Inferior parietal cortex (tissue), 1 donor: ENCODE measurements around the gene AIG1.
"Not testable (repeated sequence)": the region's sequence is repeated elsewhere in the genome, so short reads cannot be mapped to it uniquely, and the experiment has no call there.

ENCODE experiments used
- DNase-seq: peaks from one replicate; pipeline ENCODE4 v3.0.0-alpha.2; 2016; ENCODE audit errors: extremely low spot score

The AIG1 gene

GRCh38 chr6:143229400-143229799 lies 168.7 kb downstream of the AIG1 start:
- no peak for DNase-seq

DNA sequence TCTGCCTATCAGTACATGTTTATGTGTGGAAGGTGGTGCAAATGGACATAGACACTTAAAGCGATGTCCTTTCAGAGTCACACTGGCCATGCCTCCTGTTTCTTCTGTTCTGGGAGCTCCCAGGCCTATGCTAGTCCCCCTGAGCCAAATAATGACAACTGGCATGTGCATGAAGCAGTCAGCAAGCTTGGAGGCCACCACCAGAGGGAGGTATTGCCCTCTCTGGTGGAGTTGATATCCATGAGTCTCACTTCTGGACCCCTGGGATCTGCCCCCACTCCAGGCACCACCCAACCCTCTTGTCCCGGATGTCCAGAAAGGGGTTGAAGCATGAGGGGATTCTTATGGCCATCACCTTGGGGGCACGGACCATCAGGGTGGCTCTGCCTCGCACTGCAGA lies 172.2 kb downstream of the AIG1 start:
- DNase-seq, result no peak

- no peak for DNase-seq
Measured at GRCh38 chr6:143233554-143234285, 173.0 kb downstream of the AIG1 start.

DNA sequence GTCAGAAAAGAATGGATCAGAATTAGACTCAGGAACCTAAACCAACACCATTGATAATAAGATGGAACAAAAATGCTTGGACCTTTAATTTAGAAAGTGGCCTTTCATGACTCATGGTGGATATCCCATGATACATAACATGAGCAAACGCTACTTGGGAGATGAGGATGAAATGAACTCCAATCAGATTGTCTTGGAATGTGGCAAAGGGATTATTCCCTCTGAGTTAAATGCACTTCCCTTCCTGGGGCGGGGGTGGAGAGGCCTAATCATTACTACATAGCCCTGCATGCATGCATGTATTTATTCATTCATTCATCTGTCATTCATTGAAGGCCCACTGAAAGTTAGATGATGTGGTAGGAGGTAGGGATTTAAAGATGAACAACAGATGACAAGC lies 174.0 kb downstream of the AIG1 start:
- DNase-seq, result no peak

DNA sequence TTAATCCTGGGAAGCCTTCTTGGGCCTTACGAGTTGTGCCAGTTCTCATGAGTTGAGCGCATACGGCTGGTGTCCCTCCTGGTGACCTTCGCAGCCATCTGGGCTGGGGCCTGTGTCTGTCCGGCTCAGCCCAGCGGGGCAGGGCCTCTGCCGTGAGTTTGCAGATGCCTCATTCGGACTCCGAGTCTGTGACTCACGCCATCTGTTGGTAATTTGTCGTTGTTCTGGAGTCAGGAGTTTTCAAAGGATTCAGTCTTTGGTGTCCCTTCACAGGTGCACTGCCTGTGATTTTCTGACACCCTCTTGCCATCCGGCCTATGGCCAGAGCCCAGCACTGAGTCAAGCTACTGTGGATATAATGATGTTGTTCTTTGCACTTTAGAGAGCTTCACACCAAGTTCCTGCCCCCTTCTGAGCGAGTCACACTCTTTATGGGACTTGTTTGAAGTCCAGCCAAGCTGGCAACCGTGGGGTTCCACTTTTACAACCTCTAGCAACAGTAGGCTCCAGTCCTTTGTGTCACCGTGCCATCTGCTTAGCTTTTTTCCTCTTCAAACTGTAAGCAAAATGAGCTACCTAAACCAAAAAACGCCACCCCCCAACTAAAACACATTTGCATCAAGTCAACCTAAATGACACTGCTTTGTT lies 175.6 kb downstream of the AIG1 start:
- DNase-seq, result no peak

GRCh38 chr6:143238306-143238705 lies 177.6 kb downstream of the AIG1 start:
- no peak for DNase-seq

DNA sequence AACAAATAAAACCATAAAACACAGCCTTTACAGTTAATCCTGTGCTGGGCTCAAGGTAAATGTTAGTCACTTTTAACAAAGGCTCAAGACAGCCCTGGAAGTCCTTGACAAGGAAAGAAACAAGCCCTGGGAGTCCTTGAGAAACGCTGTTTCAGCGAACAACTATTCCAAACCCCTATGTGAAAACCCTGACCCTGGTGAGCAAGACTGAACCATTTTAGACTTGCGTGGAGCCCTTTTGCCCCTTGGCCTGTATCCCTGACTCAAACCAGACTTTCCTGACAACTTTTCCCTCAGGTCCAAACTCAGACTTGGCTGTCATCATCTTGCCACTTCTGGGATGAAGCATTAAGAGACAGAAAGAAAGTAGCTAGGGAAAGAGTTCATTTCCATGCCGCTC lies 180.4 kb downstream of the AIG1 start:
- no peak for DNase-seq

GRCh38 chr6:143241911-143242310 lies 181.2 kb downstream of the AIG1 start:
- DNase-seq, result no peak

GRCh38 chr6:143243786-143244185 lies 183.1 kb downstream of the AIG1 start:
- DNase-seq, result no peak

GRCh38 chr6:143245656-143246055 lies 185.0 kb downstream of the AIG1 start:
- DNase-seq, result no peak

GRCh38 chr6:143246166-143246775 lies 185.6 kb downstream of the AIG1 start:
- DNase-seq, result not testable (repeated sequence)

GRCh38 chr6:143247586-143247985 lies 186.9 kb downstream of the AIG1 start:
- no peak for DNase-seq

DNA sequence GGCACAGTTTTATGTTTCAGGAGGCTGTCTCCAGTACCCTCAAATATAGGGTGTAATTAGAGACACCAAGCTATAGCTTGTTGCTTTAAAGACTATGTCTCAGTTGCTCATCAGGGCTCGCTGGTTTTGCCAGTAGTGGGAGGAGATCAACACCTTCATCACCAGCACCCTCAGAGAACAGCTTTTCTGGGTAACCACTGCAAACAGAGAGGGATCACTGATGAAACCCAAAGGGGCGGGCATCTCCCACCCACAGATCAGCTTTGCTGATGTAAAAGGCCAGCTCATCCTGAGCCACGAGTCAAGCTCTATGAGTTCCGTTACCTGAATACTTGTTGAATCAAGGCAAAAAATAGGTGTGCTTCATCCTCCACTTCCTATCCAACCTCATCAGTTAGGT lies 187.7 kb downstream of the AIG1 start:
- no peak for DNase-seq

- no peak for DNase-seq
Measured at GRCh38 chr6:143251288-143251687, 190.6 kb downstream of the AIG1 start.

GRCh38 chr6:143252961-143253360 lies 192.3 kb downstream of the AIG1 start:
- DNase-seq, result no peak

DNA sequence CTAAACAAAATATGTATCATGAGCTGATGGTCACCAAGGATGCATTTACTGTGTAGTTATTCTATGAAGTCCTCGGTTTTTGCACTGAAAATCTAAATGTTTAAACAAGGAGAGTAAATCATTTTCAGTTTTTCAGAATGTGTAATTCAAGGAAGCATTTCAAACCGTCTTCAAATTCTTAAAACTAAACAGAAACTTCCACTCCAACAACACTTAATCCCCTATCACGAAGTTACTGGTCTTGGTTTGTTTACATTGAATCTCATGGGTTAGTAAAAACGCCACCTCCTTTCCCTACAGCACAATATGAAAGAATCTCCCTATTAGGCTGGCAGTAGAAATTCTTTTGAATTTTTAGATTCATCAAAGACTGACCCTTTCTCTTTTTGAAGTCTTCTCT lies 192.9 kb downstream of the AIG1 start:
- no peak for DNase-seq

GRCh38 chr6:143258945-143259344 lies 198.3 kb downstream of the AIG1 start:
- DNase-seq, result no peak

DNA sequence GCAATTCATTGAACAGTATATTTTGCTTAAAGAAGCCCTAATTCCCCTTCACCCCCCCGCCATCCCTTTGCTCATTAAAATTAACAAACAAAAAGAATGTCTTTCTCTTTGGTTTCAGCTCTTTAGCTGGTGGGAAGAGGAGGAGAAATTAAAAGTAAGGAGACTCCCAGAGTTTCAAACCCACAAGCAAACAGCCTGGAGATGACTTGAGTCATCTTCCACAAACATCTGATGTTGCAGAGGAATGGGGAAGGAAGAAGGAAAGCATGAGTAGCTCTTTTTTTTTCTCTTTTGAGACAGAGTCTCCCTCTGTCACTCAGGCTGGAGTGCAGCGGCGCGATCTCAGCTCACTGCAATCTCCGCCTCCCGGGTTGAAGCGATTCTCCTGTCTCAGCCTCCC lies 200.2 kb downstream of the AIG1 start:
- no peak for DNase-seq

DNA sequence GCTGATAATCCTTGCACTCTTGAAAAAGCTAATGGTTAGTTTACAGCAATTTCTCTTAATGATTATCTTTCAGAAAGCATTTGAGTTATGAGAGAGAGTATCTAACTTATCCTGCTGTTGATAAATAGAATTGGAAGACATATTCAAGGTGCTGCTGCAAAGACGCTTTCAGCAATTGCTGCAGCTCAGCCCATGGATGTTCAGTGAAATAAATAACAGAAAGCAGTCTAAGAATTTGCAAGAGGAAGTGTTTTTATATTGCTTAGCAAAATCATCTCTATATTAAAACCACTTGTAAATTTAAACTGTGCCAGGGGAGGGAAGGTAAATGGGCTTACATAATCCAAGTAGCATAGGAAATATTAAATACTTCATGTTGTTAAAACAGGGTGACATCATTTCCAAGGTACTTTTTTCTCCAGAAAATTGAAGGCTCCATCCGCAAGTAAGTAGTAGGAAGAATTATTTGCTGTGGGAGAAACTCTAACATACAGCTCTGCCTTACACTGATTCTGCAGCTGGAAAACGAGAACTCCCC lies 201.3 kb downstream of the AIG1 start:
- no peak for DNase-seq

GRCh38 chr6:143262859-143263258 lies 202.2 kb downstream of the AIG1 start:
- DNase-seq, result no peak

- DNase-seq, result no peak
Measured at GRCh38 chr6:143264379-143264778, 203.7 kb downstream of the AIG1 start.

DNA sequence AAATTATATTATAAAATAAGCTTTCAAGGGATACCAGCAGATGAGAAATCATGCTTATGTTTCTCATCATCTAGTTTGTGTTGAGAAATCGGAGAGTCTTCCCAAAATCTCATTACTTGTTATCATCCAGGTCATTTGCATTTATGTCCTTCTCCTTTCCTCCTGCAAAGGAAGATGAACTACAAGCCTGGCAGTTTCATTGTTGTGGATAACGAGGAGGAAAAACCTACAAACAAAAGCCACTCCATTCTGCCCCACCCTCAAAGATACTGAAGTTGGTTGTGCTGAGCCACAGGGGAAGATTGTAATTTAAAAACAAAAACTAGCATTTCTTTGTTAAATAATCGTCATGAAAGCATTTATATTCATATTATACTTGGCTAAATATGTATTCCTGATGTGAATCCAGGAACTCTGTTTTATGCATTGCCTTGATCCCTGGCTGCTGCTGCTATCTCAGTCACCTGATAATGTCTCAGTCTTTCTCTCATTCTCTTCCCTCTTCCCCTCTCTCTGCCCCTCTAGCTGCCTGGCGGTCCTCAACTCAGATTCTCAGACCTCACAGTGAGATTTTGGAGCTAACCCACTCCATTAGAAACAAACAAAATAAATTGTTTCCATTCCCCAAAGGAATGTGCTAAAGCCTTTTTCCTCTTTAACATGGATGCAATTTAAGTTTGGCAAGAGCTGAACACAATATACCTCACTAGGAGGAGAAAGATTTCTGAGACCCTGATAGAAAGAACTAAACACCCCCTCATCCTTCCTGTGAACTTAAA lies 204.5 kb downstream of the AIG1 start:
- no peak for DNase-seq
